ENCODE measurements around the gene KLHL42.

The KLHL42 gene

DNA sequence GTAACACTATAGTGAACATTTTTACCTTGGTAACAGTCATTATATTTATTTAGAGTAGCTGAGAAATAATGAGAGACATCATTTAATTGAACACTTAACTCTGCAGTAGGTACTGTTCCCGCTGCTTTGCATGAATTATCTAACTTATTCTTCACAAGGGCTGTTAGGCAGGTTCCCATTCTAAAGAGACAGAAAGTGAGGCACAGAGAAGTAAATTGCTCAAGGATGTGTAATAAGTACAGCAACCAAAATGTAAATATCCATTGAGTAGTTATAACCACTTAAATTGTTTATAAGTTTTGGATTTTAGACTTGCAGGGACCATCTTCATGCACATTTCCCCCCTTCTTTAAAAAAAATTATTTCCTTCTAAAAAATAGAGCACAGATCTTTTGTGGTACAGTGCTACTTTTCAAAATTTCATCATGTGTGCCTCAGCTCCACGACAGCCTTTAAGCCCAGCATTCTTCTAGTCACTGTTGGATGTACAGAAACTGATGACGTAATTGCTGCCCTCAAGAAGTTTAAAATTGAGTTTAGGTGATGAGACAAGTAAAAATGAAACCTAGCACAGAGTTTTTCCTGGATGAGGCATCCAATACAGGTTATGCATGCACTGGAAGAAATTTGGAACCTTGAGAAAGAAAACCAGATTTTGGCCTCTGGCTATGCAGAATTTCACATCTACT lies 6.0 kb downstream of the KLHL42 start:
- no peak overlapping the region for H3K4me3 ChIP-seq (ENCODE audit: severe bottlenecking)
- no peaks in the 10 kb centered on the region for H3K9me3 ChIP-seq (ENCODE audit: severe bottlenecking)
- no peaks in the 10 kb centered on the region for H3K27me3 ChIP-seq (ENCODE audit: insufficient read depth, poor library complexity, severe bottlenecking)
- ATAC-seq (ENCODE audit: low read depth) (peak; percentile 84), DNase-seq (ENCODE audit: low spot score) (no peak)
- H3K27ac ChIP-seq (ENCODE audit: poor library complexity, severe bottlenecking): peak overlapping the region; percentile 70
- H3K4me1 ChIP-seq (ENCODE audit: insufficient read depth, poor library complexity, severe bottlenecking): peaks cover 12% of the 10 kb centered on the region
- peaks cover 3% of the 10 kb centered on the region; the same call in 1 of the 2 replicates for H3K36me3 ChIP-seq (ENCODE audit: low read depth)
- TF ChIP-seq, protein P1, sequence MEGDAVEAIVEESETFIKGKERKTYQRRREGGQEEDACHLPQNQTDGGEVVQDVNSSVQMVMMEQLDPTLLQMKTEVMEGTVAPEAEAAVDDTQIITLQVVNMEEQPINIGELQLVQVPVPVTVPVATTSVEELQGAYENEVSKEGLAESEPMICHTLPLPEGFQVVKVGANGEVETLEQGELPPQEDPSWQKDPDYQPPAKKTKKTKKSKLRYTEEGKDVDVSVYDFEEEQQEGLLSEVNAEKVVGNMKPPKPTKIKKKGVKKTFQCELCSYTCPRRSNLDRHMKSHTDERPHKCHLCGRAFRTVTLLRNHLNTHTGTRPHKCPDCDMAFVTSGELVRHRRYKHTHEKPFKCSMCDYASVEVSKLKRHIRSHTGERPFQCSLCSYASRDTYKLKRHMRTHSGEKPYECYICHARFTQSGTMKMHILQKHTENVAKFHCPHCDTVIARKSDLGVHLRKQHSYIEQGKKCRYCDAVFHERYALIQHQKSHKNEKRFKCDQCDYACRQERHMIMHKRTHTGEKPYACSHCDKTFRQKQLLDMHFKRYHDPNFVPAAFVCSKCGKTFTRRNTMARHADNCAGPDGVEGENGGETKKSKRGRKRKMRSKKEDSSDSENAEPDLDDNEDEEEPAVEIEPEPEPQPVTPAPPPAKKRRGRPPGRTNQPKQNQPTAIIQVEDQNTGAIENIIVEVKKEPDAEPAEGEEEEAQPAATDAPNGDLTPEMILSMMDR (IDR thresholded peaks at IDR 0.05; ENCODE audit: poor library complexity, severe bottlenecking): no peak

DNA sequence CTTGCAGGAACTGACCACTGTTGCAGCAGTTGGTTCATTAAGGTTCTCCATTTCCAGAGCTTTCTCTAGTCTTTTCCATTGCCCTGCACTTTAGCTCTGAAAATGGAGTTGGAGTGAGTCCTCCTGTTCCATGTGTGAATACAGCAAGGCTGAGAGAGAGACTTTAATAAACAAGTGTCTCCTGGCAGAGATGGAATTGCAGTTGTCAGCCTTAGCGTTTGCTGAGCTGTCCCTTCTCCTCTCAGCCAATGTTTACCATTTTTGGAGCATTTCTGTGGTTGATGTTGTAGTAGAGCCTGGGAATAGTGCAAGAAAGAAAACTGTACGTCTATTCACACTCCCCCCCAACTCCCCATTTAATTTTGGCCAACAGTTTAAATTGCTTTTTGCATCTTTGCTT lies 7.5 kb downstream of the KLHL42 start:
- TF ChIP-seq, protein P1 (IDR thresholded peaks at IDR 0.05; ENCODE audit: poor library complexity, severe bottlenecking): no peak
- no peaks in the 10 kb centered on the region for H3K9me3 ChIP-seq (ENCODE audit: severe bottlenecking)
- DNase-seq (ENCODE audit: low spot score): no peak
- H3K4me3 ChIP-seq (ENCODE audit: severe bottlenecking): no peak overlapping the region
- no peak overlapping the region for H3K27ac ChIP-seq (ENCODE audit: poor library complexity, severe bottlenecking)
- H3K36me3 ChIP-seq (ENCODE audit: low read depth): no peaks in the 10 kb centered on the region; the same call in 1 of the 2 replicates
- no peak for ATAC-seq (ENCODE audit: low read depth)
- H3K27me3 ChIP-seq (ENCODE audit: insufficient read depth, poor library complexity, severe bottlenecking): no peaks in the 10 kb centered on the region
- peaks cover 12% of the 10 kb centered on the region for H3K4me1 ChIP-seq (ENCODE audit: insufficient read depth, poor library complexity, severe bottlenecking)

DNA sequence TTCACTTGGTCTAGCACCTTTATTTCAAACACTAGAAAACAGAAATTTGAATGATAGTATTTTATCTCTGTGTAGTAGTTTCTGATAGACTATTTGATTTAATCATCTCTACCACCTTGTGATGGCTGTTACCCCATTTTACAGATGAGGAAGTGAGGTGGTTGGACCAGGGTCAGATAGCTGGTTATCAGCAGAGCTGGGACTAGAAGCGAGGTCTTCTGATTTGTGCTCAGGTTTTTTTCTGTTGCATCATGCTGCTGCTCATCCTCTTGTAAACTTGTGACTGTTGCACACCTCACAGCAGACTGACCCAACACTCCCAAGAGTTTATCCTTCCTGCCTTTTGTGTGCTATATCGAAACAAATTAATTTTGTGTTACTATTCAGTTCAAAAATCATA lies 10.1 kb downstream of the KLHL42 start:
- Histone ChIP-seq H3K27ac (ENCODE audit: poor library complexity, severe bottlenecking) (no peak overlapping the region), H3K27me3 (ENCODE audit: insufficient read depth, poor library complexity, severe bottlenecking) (no peaks in the 10 kb centered on the region), H3K36me3 (ENCODE audit: low read depth) (no peaks in the 10 kb centered on the region; the same call in none of the 2 replicates), H3K9me3 (ENCODE audit: severe bottlenecking) (no peaks in the 10 kb centered on the region), H3K4me1 (ENCODE audit: insufficient read depth, poor library complexity, severe bottlenecking) (peaks cover 12% of the 10 kb centered on the region), H3K4me3 (ENCODE audit: severe bottlenecking) (no peak overlapping the region)
- DNase-seq (ENCODE audit: low spot score) (no peak), ATAC-seq (ENCODE audit: low read depth) (no peak)
- TF ChIP-seq, protein P1 (IDR thresholded peaks at IDR 0.05; ENCODE audit: poor library complexity, severe bottlenecking): no peak

DNA sequence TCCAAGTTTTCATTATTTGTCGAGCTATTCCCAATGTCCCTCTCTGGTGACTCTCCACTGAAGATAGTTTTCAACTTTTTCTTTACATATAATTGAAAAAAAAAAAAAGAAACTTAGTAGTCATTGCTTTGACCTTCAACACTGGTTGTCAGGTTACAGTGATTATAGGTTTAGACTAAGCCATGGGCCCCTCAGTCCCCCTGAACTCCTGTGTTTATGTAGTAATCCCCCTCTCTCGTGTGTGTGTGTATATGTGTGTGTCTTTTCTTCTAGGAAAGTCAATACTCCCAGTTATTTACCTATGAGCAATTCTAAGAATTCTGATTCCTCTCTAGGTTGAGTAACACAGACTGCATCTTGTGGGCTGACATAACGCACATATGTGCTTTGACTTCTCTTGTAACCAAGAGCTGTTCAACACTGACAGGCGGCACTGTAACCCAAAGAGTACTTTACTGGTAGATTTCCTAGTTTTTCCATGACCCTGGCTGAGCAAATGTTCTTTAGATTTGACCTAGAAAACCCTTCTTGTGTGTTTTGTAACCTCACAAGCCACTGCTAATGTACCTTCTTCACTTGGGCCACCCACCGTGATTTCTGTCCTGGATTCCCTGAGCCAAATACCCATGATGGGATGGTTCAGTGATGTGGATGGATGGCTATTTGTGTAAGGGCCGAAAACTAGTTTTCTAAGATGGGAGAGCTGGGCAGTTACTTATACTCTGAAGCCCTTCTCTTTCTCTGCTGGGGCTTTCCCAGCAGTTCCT lies 15.0 kb downstream of the KLHL42 start:
- DNase-seq (ENCODE audit: low spot score) (no peak), ATAC-seq (ENCODE audit: low read depth) (no peak)
- no peak overlapping the region for H3K27ac ChIP-seq (ENCODE audit: poor library complexity, severe bottlenecking)
- H3K4me1 ChIP-seq (ENCODE audit: insufficient read depth, poor library complexity, severe bottlenecking): no peaks in the 10 kb centered on the region
- TF ChIP-seq, protein P1 (IDR thresholded peaks at IDR 0.05; ENCODE audit: poor library complexity, severe bottlenecking): no peak
- H3K9me3 ChIP-seq (ENCODE audit: severe bottlenecking): no peaks in the 10 kb centered on the region
- H3K36me3 ChIP-seq (ENCODE audit: low read depth): peaks cover 12% of the 10 kb centered on the region
- H3K4me3 ChIP-seq (ENCODE audit: severe bottlenecking): no peak overlapping the region
- H3K27me3 ChIP-seq (ENCODE audit: insufficient read depth, poor library complexity, severe bottlenecking): no peaks in the 10 kb centered on the region

Data from RWPE2 (cell line).